HT1080 (cell line): Measurements from ENCODE around the gene FYN. TPM values are rescaled to one million over a fixed set of nuclear protein-coding genes. Genes with fewer than 3 reads are reported as not detected.

Experiments
- DNase-seq: peaks from one replicate; pipeline ENCODE4 v3.0.0-alpha.2; 2015; ENCODE audit warnings: low read depth
- total RNA-seq: library from RNA; depleted of rRNA; stranded (reverse); fragments of >200 nt; shearing (Covaris generic); gene quantifications from 2 replicates; pipeline ENCODE4 v1.2.3, GENCODE V29; 2014

Gene FYN
- total RNA-seq, 1 experiment from 2014 or later = 50.2 TPM

- no peak for DNase-seq
These were observed 119.7 kb downstream of the FYN start for GRCh38 chr6:111753573-111753972.

- no peak for DNase-seq
These were observed 120.8 kb downstream of the FYN start for GRCh38 chr6:111752476-111752875.

- DNase-seq = peak; percentile 25
These were observed 122.2 kb downstream of the FYN start for GRCh38 chr6:111750753-111751673.

- DNase-seq = no peak
These were observed 123.1 kb downstream of the FYN start for GRCh38 chr6:111750153-111750552.

GRCh38 chr6:111748231-111748647 lies 125.0 kb downstream of the FYN start:
- DNase-seq = no peak

GRCh38 chr6:111747829-111748228 lies 125.4 kb downstream of the FYN start:
- no peak for DNase-seq

- no peak for DNase-seq
These were observed 125.9 kb downstream of the FYN start for GRCh38 chr6:111747396-111747795.

- no peak for DNase-seq
These were observed 126.3 kb downstream of the FYN start for GRCh38 chr6:111746983-111747382.

- no peak for DNase-seq
These were observed 127.6 kb downstream of the FYN start for GRCh38 chr6:111745636-111746035.

- no peak for DNase-seq
These were observed 128.1 kb downstream of the FYN start for GRCh38 chr6:111745186-111745585.

GRCh38 chr6:111743862-111744692 lies 129.2 kb downstream of the FYN start:
- no peak for DNase-seq

GRCh38 chr6:111743360-111743759 lies 129.9 kb downstream of the FYN start:
- no peak for DNase-seq

GRCh38 chr6:111741177-111741952 lies 131.9 kb downstream of the FYN start:
- DNase-seq = no peak

- DNase-seq = no peak
These were observed 132.7 kb downstream of the FYN start for GRCh38 chr6:111740506-111740905.

GRCh38 chr6:111739257-111739696 lies 134.0 kb downstream of the FYN start:
- DNase-seq = no peak

- DNase-seq = no peak
These were observed 134.6 kb downstream of the FYN start for GRCh38 chr6:111738631-111739030.

- DNase-seq = no peak
These were observed 135.1 kb downstream of the FYN start for GRCh38 chr6:111738156-111738555.

GRCh38 chr6:111737065-111737521 lies 136.2 kb downstream of the FYN start:
- DNase-seq = peak; percentile 67

- no peak for DNase-seq
These were observed 137.1 kb downstream of the FYN start for GRCh38 chr6:111736005-111736608.
